HPDE6-E6E7 (cell line): Measurements from ENCODE around the gene HOXA13.
A peak's percentile ranks its signal among the peaks of the same experiment; 100 is the strongest.

ENCODE experiments used
- DNase-seq: peaks from one replicate; pipeline ENCODE4 v3.0.0; 2011; ENCODE audit warnings: missing footprints; ENCODE audit errors: extremely low spot score

Gene HOXA13

DNA sequence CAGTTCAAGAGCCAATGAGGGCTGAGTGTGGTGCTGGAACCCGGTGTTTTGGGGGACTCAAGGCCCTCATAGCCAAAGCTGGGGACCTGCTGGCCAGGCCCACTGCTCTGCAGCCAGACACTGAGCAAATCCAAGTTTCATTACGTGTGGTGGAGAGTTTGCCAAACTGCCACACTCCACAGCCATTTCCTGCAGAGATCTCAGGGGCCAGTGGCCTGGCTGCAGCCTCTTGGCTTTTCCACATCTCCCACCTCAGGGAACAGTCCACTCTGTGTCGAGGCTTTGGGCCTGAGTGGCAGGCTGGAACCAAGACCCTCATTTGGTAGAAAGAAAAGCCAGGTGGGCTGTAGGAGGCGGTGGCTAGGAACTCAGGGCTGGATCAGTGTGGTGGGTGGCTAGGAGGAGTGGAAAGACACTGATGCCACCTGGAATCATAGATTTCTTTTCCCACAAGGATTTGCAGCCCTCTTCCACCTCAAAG is 18.1 kb downstream of the HOXA13 start:
- DNase-seq: no peak

GRCh38 chr7:27180431-27181420 is 19.2 kb downstream of the HOXA13 start:
- no peak for DNase-seq

DNA sequence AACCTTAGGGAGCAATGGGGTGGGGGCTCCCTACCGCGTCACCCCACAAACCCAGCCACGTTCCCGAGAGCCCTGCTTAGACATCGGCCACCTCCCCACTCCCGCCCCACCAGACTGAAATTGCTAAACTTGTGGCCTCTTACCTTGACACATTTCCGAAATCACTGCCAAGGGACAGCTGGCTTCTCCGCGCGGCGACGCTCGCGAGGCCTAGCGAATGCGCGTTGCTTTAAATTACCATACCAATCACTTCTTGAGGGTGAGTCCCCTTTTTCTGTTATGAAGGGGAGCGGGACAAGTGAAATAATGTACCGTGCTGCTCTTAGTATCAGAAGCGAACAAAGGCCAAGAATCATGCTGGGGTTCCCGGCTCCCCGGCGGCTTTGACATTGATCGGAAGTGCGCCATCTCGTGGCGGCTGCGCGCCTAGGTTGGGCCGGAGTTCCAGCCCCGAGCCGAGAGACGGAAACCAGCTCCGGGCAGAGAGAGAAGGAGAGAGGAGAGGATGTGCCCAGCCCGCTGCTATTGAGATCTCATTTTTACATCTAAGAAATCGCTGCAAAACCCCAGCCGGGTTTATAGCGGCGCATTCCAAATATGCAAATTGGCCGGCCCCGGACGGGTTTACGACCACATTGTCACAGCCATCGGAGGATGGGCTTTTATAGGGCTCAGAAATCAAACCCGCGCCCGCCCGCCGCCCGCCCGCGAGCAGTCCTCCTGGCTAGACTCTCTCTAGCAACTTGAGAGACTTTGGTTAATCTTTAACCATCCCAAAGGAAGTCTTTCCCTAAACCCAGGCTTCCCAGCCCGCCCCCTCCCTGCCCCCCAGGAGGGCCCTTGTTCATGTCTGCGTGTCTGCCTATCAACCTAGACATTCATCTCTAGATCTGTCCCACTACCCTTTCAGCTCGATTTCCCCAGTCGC is 20.1 kb downstream of the HOXA13 start:
- peak; percentile 53 for DNase-seq

- DNase-seq: no peak
Observed at GRCh38 chr7:27179030-27179429, 20.9 kb downstream of the HOXA13 start.

DNA sequence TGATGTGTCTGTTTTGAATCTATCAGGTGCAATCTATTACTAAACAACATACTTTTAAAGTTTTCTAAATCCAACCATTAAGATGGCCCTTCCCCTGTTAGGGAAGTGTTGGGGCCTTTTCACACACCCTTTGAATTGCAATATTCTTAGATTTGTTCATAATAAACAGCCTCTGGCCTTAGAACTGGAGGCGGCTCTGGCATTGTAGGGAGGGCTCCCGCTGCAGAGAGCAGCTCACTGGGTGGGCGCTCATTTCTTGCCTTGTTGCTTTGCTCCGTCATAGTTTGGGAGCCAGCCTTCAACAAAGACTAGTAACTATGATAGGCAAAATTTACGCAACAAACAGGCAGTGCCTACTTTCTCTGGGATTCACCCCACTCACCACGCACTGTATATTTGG is 21.5 kb downstream of the HOXA13 start:
- no peak for DNase-seq

GRCh38 chr7:27177795-27178320 is 22.0 kb downstream of the HOXA13 start:
- no peak for DNase-seq

DNA sequence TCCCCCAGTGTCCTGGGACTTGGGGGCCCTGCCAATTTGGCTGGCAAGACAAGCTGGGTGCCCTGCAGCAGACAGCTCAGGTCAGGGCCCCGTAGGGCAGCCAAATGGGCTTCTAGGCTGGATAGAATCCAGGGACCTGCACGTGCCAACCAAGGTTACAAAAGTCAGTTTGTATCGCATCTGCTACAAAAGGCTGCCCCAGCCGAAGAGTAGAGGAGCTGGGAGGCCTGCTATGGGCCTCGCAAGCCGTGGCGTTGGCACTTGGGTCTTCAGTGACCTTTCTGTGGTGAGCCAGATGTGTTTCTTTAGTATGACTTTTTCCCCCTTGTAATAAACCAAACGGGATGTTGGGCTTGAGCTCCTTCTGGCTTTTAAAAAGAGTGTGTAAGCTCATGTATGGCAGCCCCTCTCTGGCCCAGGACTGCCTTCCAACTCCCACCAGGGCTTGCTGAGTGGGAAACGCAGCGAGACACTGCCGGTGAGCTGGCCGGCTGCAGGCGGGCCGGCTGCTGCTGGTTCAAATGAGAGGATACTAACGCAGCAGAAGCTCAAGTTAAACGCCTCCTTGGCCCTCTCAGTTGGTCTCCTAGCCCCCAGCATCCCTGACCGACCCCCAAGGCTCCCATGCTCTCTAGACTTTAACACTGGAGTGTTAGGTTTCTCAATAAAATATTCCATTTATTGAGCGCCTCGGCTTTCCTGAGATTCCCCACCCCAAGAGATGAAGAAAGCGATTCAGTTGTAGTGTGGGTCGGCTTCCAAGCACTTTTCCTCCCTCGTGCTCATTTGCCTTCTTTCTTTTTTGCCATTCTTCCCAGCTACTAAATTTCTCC is 22.7 kb downstream of the HOXA13 start:
- DNase-seq: no peak

- no peak for DNase-seq
Observed at GRCh38 chr7:27176524-27176845, 23.4 kb downstream of the HOXA13 start.

GRCh38 chr7:27175626-27176523 is 24.0 kb downstream of the HOXA13 start:
- DNase-seq: no peak

- no peak for DNase-seq
Observed at GRCh38 chr7:27174874-27175625, 24.8 kb downstream of the HOXA13 start.

DNA sequence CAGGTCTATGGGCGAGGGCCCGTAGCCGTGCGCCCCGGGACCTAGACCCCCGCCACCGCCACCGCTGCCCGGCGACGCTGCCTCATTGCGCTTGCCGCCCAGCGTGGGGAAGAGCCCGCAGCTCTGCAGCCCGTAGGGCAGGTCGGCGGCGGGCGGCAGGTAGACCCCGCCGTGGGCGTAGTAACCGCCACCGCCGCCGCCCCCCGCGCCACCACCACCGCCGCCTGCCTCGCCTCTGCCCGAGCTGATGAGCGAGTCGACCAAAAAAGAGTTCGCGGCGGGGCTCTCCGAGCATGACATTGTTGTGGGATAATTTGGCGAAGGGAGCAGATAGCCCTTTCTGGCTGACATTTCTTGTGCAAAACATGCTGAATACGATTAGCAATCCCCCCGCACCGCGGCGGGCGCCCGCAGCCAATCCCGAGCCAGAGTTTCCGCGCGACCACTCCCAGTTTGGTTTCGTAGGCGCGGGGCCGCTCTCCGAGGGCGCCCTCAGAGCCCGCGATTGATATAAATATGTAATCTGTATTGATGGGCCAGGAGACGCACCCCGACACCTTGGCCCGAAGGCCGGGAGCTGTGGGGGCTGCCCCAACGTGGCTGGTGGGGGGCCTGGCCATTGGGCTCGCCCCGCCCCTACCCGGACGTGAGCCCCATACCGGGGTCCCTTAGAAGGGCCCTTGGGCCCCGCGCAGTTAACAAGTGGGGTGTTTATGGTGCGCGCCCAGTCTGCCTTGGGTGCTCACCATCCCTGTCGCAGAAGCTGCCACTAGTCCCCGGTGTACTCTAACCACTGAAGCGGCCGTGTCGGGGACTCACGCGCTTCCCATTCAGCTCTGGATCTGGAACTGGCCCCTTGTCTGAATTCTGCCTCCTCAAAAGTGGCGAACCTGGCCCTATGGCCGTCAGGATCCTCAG is 25.7 kb downstream of the HOXA13 start, which contains the start of gene HOXA10:
Gene HOXA10 (minus strand): TSS at position 365 of the 918 bp plus-strand sequence. CDS start 14 bp downstream, at position 351.
- DNase-seq: no peak

- no peak for DNase-seq
Observed at GRCh38 chr7:27173511-27173955, 26.4 kb downstream of the HOXA13 start.

GRCh38 chr7:27172823-27173510 is 26.9 kb downstream of the HOXA13 start:
- no peak for DNase-seq

- DNase-seq: no peak
Observed at GRCh38 chr7:27172315-27172774, 27.5 kb downstream of the HOXA13 start.

- no peak for DNase-seq
Observed at GRCh38 chr7:27171637-27172314, 28.1 kb downstream of the HOXA13 start.

GRCh38 chr7:27171325-27171636 is 28.6 kb downstream of the HOXA13 start:
- no peak for DNase-seq
